ENCODE results near the gene ALS2.

Gene ALS2

GRCh38 chr2:201761101-201761500 lies 19.6 kb downstream of the ALS2 start:
- peaks cover 43% of the 10 kb centered on the region for H3K36me3 Mint-ChIP-seq (ENCODE audit: low read depth)
- H3K4me3 Mint-ChIP-seq, result no peak overlapping the region
- no peaks in the 10 kb centered on the region for H3K4me1 Mint-ChIP-seq
- H3K27ac Mint-ChIP-seq, result no peak overlapping the region
- H3K9me3 Mint-ChIP-seq, result no peaks in the 10 kb centered on the region
- no peaks in the 10 kb centered on the region for H3K27me3 Mint-ChIP-seq (ENCODE audit: low read depth)
- no peak for TF ChIP-seq CTCF (IDR thresholded peaks at IDR 0.05; ENCODE audit: unreplicated experiment in 3 of 3)

- no peaks in the 10 kb centered on the region for H3K4me1 Mint-ChIP-seq
Observed at GRCh38 chr2:201759567-201759966, 21.2 kb downstream of the ALS2 start.

GRCh38 chr2:201758873-201759272 lies 21.9 kb downstream of the ALS2 start:
- no peak for TF ChIP-seq CTCF (IDR thresholded peaks at IDR 0.05; ENCODE audit: unreplicated experiment in 3 of 3)
- Mint-ChIP-seq H3K27ac (peak overlapping the region in 1 of 3 experiments; percentile 93), H3K4me3 (no peak overlapping the region), H3K4me1 (no peaks in the 10 kb centered on the region), H3K27me3 (ENCODE audit: low read depth) (no peaks in the 10 kb centered on the region), H3K9me3 (no peaks in the 10 kb centered on the region), H3K36me3 (ENCODE audit: low read depth) (peaks cover 45% of the 10 kb centered on the region)

More at GRCh38 chr2:201759567-201759966, 21.2 kb downstream of the ALS2 start:
- Mint-ChIP-seq H3K27ac (no peak overlapping the region), H3K9me3 (no peaks in the 10 kb centered on the region), H3K4me3 (no peak overlapping the region), H3K36me3 (ENCODE audit: low read depth) (peaks cover 44% of the 10 kb centered on the region), H3K27me3 (ENCODE audit: low read depth) (no peaks in the 10 kb centered on the region)
- no peak for TF ChIP-seq CTCF (IDR thresholded peaks at IDR 0.05; ENCODE audit: unreplicated experiment in 3 of 3)

- TF ChIP-seq CTCF (IDR thresholded peaks at IDR 0.05; ENCODE audit: unreplicated experiment in 3 of 3), result no peak
- Mint-ChIP-seq H3K27me3 (ENCODE audit: low read depth) (no peaks in the 10 kb centered on the region), H3K4me1 (no peaks in the 10 kb centered on the region), H3K9me3 (no peaks in the 10 kb centered on the region), H3K4me3 (peak overlapping the region in 1 of 3 experiments; percentile 41), H3K36me3 (ENCODE audit: low read depth) (peaks cover 46% of the 10 kb centered on the region), H3K27ac (peak overlapping the region; percentile 52 to 93 (median 89))
Observed at GRCh38 chr2:201758234-201758633, 22.5 kb downstream of the ALS2 start.

- Mint-ChIP-seq H3K27ac (peak overlapping the region in 1 of 3 experiments; percentile 65), H3K9me3 (no peaks in the 10 kb centered on the region), H3K4me1 (no peaks in the 10 kb centered on the region), H3K27me3 (ENCODE audit: low read depth) (no peaks in the 10 kb centered on the region), H3K36me3 (ENCODE audit: low read depth) (peaks cover 47% of the 10 kb centered on the region), H3K4me3 (no peak overlapping the region)
- no peak for TF ChIP-seq CTCF (IDR thresholded peaks at IDR 0.05; ENCODE audit: unreplicated experiment in 3 of 3)
Observed at GRCh38 chr2:201754717-201755415, 25.9 kb downstream of the ALS2 start.

GRCh38 chr2:201751566-201751965 lies 29.2 kb downstream of the ALS2 start:
- no peaks in the 10 kb centered on the region for H3K27me3 Mint-ChIP-seq (ENCODE audit: low read depth)
- H3K36me3 Mint-ChIP-seq (ENCODE audit: low read depth), result peaks cover 51% of the 10 kb centered on the region
- H3K9me3 Mint-ChIP-seq, result no peaks in the 10 kb centered on the region
- H3K27ac Mint-ChIP-seq, result no peak overlapping the region
- H3K4me1 Mint-ChIP-seq, result no peaks in the 10 kb centered on the region
- TF ChIP-seq CTCF (IDR thresholded peaks at IDR 0.05; ENCODE audit: unreplicated experiment in 3 of 3), result no peak
- no peak overlapping the region for H3K4me3 Mint-ChIP-seq
